Neural cell (in vitro differentiated cells): ENCODE results near the gene TSPAN14. TPM values are rescaled to one million over a fixed set of nuclear protein-coding genes. Genes with fewer than 3 reads are reported as not detected.

Source experiments
- H2AFZ ChIP-seq: fragments of 200-600, 300-800 bp; sonication (generic), shearing (Covaris generic); 2 replicates; pipeline ENCODE4 v1.6.0; 2014; ENCODE audit warnings: low read depth, mild to moderate bottlenecking, antibody characterized with exemption, low read length, moderate library complexity
- H3F3A ChIP-seq: fragments of 200-600 bp; shearing (Covaris generic); 2 replicates; pipeline ENCODE4 v1.6.1; 2016; ENCODE audit warnings: mild to moderate bottlenecking, moderate library complexity, mixed read lengths, antibody characterized with exemption, low read length; ENCODE audit not compliant: insufficient read depth, poor library complexity, severe bottlenecking
- H3K27ac ChIP-seq: fragments of 200-600, 300-800 bp; sonication (generic), shearing (Covaris generic); 2 replicates; pipeline ENCODE4 v1.5.1; 2014; ENCODE audit warnings: mild to moderate bottlenecking, low read length, moderate library complexity
- H3K27me3 ChIP-seq: fragments of 300-800, 200-600 bp; sonication (generic), shearing (Covaris generic); 2 replicates; pipeline ENCODE4 v1.6.0; 2014; ENCODE audit warnings: mild to moderate bottlenecking, low read depth, low read length, moderate library complexity; ENCODE audit not compliant: insufficient read depth
- H3K36me3 ChIP-seq: fragments of 300-800, 200-600 bp; sonication (generic), shearing (Covaris generic); 2 replicates; pipeline ENCODE4 v1.5.1; 2014; ENCODE audit warnings: mild to moderate bottlenecking, antibody characterized with exemption, low read length, moderate library complexity; ENCODE audit not compliant: insufficient read depth
- H3K4me2 ChIP-seq: fragments of 300-800, 200-600 bp; sonication (generic), shearing (Covaris generic); 2 replicates; pipeline ENCODE4 v1.6.0; 2014; ENCODE audit warnings: mild to moderate bottlenecking, low read length
- H3K4me3 ChIP-seq: fragments of 300-800, 200-600 bp; sonication (generic), shearing (Covaris generic); 2 replicates; pipeline ENCODE4 v1.5.1; 2014; ENCODE audit warnings: mild to moderate bottlenecking, low read length, moderate library complexity
- H3K79me2 ChIP-seq: fragments of 200-600 bp; shearing (Covaris generic); replicated peaks from 2 replicates; pipeline ENCODE4 v1.6.0; 2014; ENCODE audit warnings: mild to moderate bottlenecking, low read length, moderate library complexity; ENCODE audit not compliant: insufficient read depth
- H3K9ac ChIP-seq: fragments of 300-800, 200-600 bp; sonication (generic), shearing (Covaris generic); 2 replicates; pipeline ENCODE4 v1.6.1; 2016; ENCODE audit warnings: mild to moderate bottlenecking, low read length, mixed read lengths
- H3K9me2 ChIP-seq: fragments of 200-600 bp; shearing (Covaris generic); 2 replicates; pipeline ENCODE4 v1.6.1; 2016; ENCODE audit warnings: mild to moderate bottlenecking, low read length, mixed read lengths; ENCODE audit not compliant: insufficient read depth
- H3K9me3 ChIP-seq: fragments of 200-600, 300-800 bp; sonication (generic), shearing (Covaris generic); 2 replicates; pipeline ENCODE4 v1.6.1; 2016; ENCODE audit warnings: mild to moderate bottlenecking, mixed run types, low read length, moderate library complexity, mixed read lengths
- H4K20me1 ChIP-seq: fragments of 200-600 bp; shearing (Covaris generic); 2 replicates; pipeline ENCODE4 v1.6.1; 2016; ENCODE audit warnings: mild to moderate bottlenecking, mixed run types; ENCODE audit not compliant: insufficient read depth
- CTCF ChIP-seq: fragments of 450-650 bp; IDR thresholded peaks from 2 replicates; pipeline ENCODE4 v1.5.1; 2014; ENCODE audit warnings: antibody characterized with exemption, mild to moderate bottlenecking, moderate library complexity; ENCODE audit not compliant: poor library complexity, severe bottlenecking
- EP300 ChIP-seq: fragments of 450-650 bp; conservative IDR thresholded peaks from 2 replicates; pipeline ENCODE4 v1.6.1; 2014; ENCODE audit warnings: antibody characterized with exemption, mild to moderate bottlenecking, moderate library complexity; ENCODE audit not compliant: poor library complexity, severe bottlenecking
- EZH2 ChIP-seq: fragments of 200-600, 300-800 bp; shearing (Covaris generic), sonication (generic); IDR thresholded peaks from 2 replicates; pipeline ENCODE4 v1.6.1; 2014; ENCODE audit warnings: antibody characterized with exemption, low read length, borderline replicate concordance, mild to moderate bottlenecking; ENCODE audit not compliant: insufficient read depth, poor library complexity, severe bottlenecking
- MXI1 ChIP-seq: fragments of 450-650 bp; conservative IDR thresholded peaks from 2 replicates; pipeline ENCODE4 v1.6.1; 2014; ENCODE audit warnings: antibody characterized with exemption, mild to moderate bottlenecking; ENCODE audit not compliant: poor library complexity, severe bottlenecking
- POLR2AphosphoS5 ChIP-seq: IDR thresholded peaks from 2 replicates; pipeline ENCODE4 v1.6.1; 2012
- RAD21 ChIP-seq: fragments of 450-650 bp; conservative IDR thresholded peaks from 2 replicates; pipeline ENCODE4 v1.6.1; 2014; ENCODE audit warnings: antibody characterized with exemption, mild to moderate bottlenecking, moderate library complexity
- REST ChIP-seq: IDR thresholded peaks from 2 replicates; pipeline ENCODE4 v1.6.1; 2012; ENCODE audit warnings: borderline replicate concordance
- SMC3 ChIP-seq: fragments of 450-650 bp; conservative IDR thresholded peaks from 2 replicates; pipeline ENCODE4 v1.6.1; 2014; ENCODE audit warnings: antibody characterized with exemption, mild to moderate bottlenecking, moderate library complexity; ENCODE audit not compliant: poor library complexity
- TAF1 ChIP-seq: IDR thresholded peaks from 2 replicates; pipeline ENCODE4 v1.6.1; 2012; ENCODE audit warnings: low read depth
- polyA plus RNA-seq: library from polyadenylated mRNA; depleted of rRNA; stranded (reverse); fragments of >200 nt; gene quantifications from 2 replicates; pipeline ENCODE4 v1.2.3, GENCODE V29; 2014

The TSPAN14 gene
- polyA plus RNA-seq, 1 donor from 2014 or later, result 26.3 TPM

- Histone ChIP-seq H2AFZ (no peak overlapping the region), H3K4me3 (no peak overlapping the region), H3K36me3 (no peaks in the 10 kb centered on the region), H3K9ac (no peak overlapping the region), H3K9me3 (no peaks in the 10 kb centered on the region), H4K20me1 (no peaks in the 10 kb centered on the region), H3F3A (no peaks in the 10 kb centered on the region), H3K9me2 (no peaks in the 10 kb centered on the region), H3K27ac (no peak overlapping the region), H3K79me2 (no peaks in the 10 kb centered on the region), H3K27me3 (no peaks in the 10 kb centered on the region), H3K4me2 (no peak overlapping the region)
- no peak for TF ChIP-seq RAD21
- no peak for TF ChIP-seq TAF1
- no peak for TF ChIP-seq REST
- no peak for TF ChIP-seq EZH2
- TF ChIP-seq SMC3, result no peak
- no peak for TF ChIP-seq POLR2AphosphoS5
- TF ChIP-seq MXI1, result no peak
- TF ChIP-seq CTCF, result no peak
- TF ChIP-seq EP300, result no peak
These were observed 99.3 kb downstream of the TSPAN14 start for GRCh38 chr10:80553436-80553835.

GRCh38 chr10:80554050-80554449 is 99.9 kb downstream of the TSPAN14 start:
- no peak overlapping the region for H3K27ac ChIP-seq
- H2AFZ ChIP-seq, result no peak overlapping the region
- no peaks in the 10 kb centered on the region for H4K20me1 ChIP-seq
- TF ChIP-seq EP300 (no peak), REST (no peak), CTCF (no peak), POLR2AphosphoS5 (no peak)
- no peaks in the 10 kb centered on the region for H3K9me2 ChIP-seq
- no peaks in the 10 kb centered on the region for H3K36me3 ChIP-seq
- H3K9ac ChIP-seq, result no peak overlapping the region
- H3K79me2 ChIP-seq, result no peaks in the 10 kb centered on the region
- H3K9me3 ChIP-seq, result no peaks in the 10 kb centered on the region
- H3K4me2 ChIP-seq, result no peak overlapping the region
- H3K4me3 ChIP-seq, result no peak overlapping the region
- no peaks in the 10 kb centered on the region for H3F3A ChIP-seq
- no peaks in the 10 kb centered on the region for H3K27me3 ChIP-seq
